Raji (cell line): Measurements from ENCODE around the gene NEU2.

Source experiments
- POLR2A ChIP-seq: IDR thresholded peaks from 2 replicates; pipeline ENCODE4 v1.6.1; 2011; ENCODE audit warnings: low read depth, low read length, control low read depth; ENCODE audit not compliant: insufficient read depth

The NEU2 gene

GRCh38 chr2:233075141-233075965 lies 42.9 kb downstream of the NEU2 start:
- no peak for TF ChIP-seq POLR2A

- peak; percentile 70 for TF ChIP-seq POLR2A
Measured at GRCh38 chr2:233075966-233076339, 43.5 kb downstream of the NEU2 start.

- TF ChIP-seq POLR2A: no peak
Measured at GRCh38 chr2:233076749-233077148, 44.3 kb downstream of the NEU2 start.

GRCh38 chr2:233079473-233079877 lies 47.0 kb downstream of the NEU2 start:
- no peak for TF ChIP-seq POLR2A

GRCh38 chr2:233079953-233080835 lies 47.7 kb downstream of the NEU2 start:
- no peak for TF ChIP-seq POLR2A

GRCh38 chr2:233080836-233081229 lies 48.4 kb downstream of the NEU2 start:
- TF ChIP-seq POLR2A: no peak

- TF ChIP-seq POLR2A: no peak
Measured at GRCh38 chr2:233081232-233081730, 48.8 kb downstream of the NEU2 start.

GRCh38 chr2:233081731-233082221 lies 49.3 kb downstream of the NEU2 start:
- TF ChIP-seq POLR2A: no peak

GRCh38 chr2:233082222-233082930 lies 49.9 kb downstream of the NEU2 start:
- TF ChIP-seq POLR2A: no peak

GRCh38 chr2:233082931-233083755 lies 50.7 kb downstream of the NEU2 start:
- TF ChIP-seq POLR2A: no peak

GRCh38 chr2:233083782-233084181 lies 51.3 kb downstream of the NEU2 start:
- no peak for TF ChIP-seq POLR2A

GRCh38 chr2:233084488-233084887 lies 52.0 kb downstream of the NEU2 start:
- no peak for TF ChIP-seq POLR2A
